OCI-M2 (cell line): ENCODE data around the gene RPL9.
"Not testable (repeated sequence)": the region's sequence is repeated elsewhere in the genome, so short reads cannot be mapped to it uniquely, and the experiment has no call there.

ENCODE experiments used
- DNase-seq: peaks from one replicate; lab custom pipeline; 2025; ENCODE audit not compliant: unreplicated experiment; lab: John Stamatoyannopoulos, UW

The RPL9 gene

GRCh38 chr4:39427520-39428114, 31.1 kb downstream of the RPL9 start:
- DNase-seq = no peak

GRCh38 chr4:39426728-39427127, 32.0 kb downstream of the RPL9 start:
- DNase-seq = no peak

- DNase-seq = not testable (repeated sequence)
Measured at GRCh38 chr4:39425297-39425696, 33.4 kb downstream of the RPL9 start.

GRCh38 chr4:39422247-39422646, 36.5 kb downstream of the RPL9 start:
- DNase-seq = no peak

GRCh38 chr4:39415678-39416283, 42.9 kb downstream of the RPL9 start:
- no peak for DNase-seq

GRCh38 chr4:39411561-39411960, 47.2 kb downstream of the RPL9 start:
- not testable (repeated sequence) for DNase-seq

- no peak for DNase-seq
Measured at GRCh38 chr4:39410415-39410814, 48.3 kb downstream of the RPL9 start.

GRCh38 chr4:39407584-39407885, 51.2 kb downstream of the RPL9 start:
- no peak for DNase-seq

- no peak for DNase-seq
Measured at GRCh38 chr4:39406763-39407583, 51.7 kb downstream of the RPL9 start, which contains the start of gene KLB. Gene KLB, plus strand, starts transcription at chr4:39406930. Its CDS starts 20 bp downstream, at chr4:39406950.
